D721Med (cell line): Measurements from ENCODE around the gene ADAM19.
A peak's percentile ranks its signal among the peaks of the same experiment; 100 is the strongest.
"Not testable (repeated sequence)": the region's sequence is repeated elsewhere in the genome, so short reads cannot be mapped to it uniquely, and the experiment has no call there.

ENCODE experiments used
- DNase-seq: peaks from one replicate; pipeline ENCODE4 v3.0.0; 2011; ENCODE audit warnings: low spot score; ENCODE audit not compliant: insufficient read length
- FAIRE-seq: peaks from 2 replicates; lab custom pipeline; 2011; peaks lifted over from hg19 to GRCh38; lab: Jason Lieb, UNC
- CTCF ChIP-seq: IDR thresholded peaks from 2 replicates; pipeline ENCODE4 v1.5.1; 2012; ENCODE audit warnings: mild to moderate bottlenecking, control low read depth; ENCODE audit not compliant: insufficient read depth; ENCODE audit errors: missing control alignments

Gene ADAM19

GRCh38 chr5:157431544-157432200 is 143.9 kb downstream of the ADAM19 start:
- DNase-seq (no peak), FAIRE-seq (no peak)
- TF ChIP-seq CTCF: peak; percentile 35

- FAIRE-seq, DNase-seq: not testable (repeated sequence)
Measured at GRCh38 chr5:157429920-157430319, 145.7 kb downstream of the ADAM19 start.
